ENCODE data around the gene PEPD.

DNA sequence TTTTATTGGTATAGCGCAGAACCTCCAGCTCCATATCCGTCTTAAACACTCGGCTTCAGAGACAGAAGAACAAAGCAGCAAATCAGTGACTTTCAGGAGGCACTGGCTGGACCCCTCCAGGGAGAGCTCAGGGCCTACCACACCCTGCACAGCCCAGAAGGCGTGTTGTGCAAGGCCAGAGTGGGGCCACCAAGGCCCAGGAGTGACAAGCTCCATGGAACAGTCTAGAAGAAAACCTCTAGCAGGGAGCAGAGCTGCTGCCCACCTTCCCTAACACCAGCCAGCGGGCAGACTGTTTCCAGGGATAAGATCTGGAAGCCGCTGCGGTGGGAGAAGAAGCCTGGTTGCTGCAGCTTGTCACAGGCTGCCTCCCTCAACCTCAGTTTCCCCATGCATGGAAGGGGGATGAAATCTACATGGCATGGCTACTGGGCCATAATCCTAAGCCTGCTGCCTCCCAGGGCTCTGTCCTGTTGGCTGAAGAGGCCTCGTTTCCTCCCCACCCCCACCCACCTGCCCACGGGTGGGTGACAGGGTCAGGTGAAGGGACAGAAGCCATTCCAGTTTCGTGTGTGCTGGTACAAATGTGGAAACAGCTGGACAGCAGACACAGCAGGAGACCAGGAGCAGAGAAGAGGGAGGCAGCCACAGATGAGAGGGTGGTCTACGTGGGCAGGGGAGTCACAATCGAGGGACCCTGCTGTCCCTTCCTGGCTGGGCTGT is 57.4 kb downstream of the PEPD start:
- TF ChIP-seq SMC3 (IDR thresholded peaks at IDR 0.05; ENCODE audit: borderline replicate concordance, low read length) (no peak), HDAC2 (IDR thresholded peaks at IDR 0.05) (no peak), JUNB (IDR thresholded peaks at IDR 0.05) (no peak), ZNF384 (IDR thresholded peaks at IDR 0.05; ENCODE audit: borderline replicate concordance, low read depth, low read length) (no peak), TAF1 (IDR thresholded peaks at IDR 0.05; ENCODE audit: borderline replicate concordance, low read depth, low read length) (no peak), SIN3A (IDR thresholded peaks at IDR 0.05; ENCODE audit: low read depth, low read length) (no peak), HCFC1 (IDR thresholded peaks at IDR 0.05; ENCODE audit: low read length) (no peak), EGR1 (IDR thresholded peaks at IDR 0.05; ENCODE audit: borderline replicate concordance in 1 of 2, low read depth in 2 of 2, low read length in 2 of 2) (no peak)
- TF ChIP-seq, protein P1, sequence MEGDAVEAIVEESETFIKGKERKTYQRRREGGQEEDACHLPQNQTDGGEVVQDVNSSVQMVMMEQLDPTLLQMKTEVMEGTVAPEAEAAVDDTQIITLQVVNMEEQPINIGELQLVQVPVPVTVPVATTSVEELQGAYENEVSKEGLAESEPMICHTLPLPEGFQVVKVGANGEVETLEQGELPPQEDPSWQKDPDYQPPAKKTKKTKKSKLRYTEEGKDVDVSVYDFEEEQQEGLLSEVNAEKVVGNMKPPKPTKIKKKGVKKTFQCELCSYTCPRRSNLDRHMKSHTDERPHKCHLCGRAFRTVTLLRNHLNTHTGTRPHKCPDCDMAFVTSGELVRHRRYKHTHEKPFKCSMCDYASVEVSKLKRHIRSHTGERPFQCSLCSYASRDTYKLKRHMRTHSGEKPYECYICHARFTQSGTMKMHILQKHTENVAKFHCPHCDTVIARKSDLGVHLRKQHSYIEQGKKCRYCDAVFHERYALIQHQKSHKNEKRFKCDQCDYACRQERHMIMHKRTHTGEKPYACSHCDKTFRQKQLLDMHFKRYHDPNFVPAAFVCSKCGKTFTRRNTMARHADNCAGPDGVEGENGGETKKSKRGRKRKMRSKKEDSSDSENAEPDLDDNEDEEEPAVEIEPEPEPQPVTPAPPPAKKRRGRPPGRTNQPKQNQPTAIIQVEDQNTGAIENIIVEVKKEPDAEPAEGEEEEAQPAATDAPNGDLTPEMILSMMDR (IDR thresholded peaks at IDR 0.05 in 2 of 3, conservative IDR thresholded peaks at IDR 0.05 in 1 of 3; ENCODE audit: control insufficient read depth in 2 of 3, extremely low read depth in 1 of 3, insufficient read depth in 1 of 3, low read depth in 3 of 3, low read length in 3 of 3) = no peak
- TF ChIP-seq, protein P2, sequence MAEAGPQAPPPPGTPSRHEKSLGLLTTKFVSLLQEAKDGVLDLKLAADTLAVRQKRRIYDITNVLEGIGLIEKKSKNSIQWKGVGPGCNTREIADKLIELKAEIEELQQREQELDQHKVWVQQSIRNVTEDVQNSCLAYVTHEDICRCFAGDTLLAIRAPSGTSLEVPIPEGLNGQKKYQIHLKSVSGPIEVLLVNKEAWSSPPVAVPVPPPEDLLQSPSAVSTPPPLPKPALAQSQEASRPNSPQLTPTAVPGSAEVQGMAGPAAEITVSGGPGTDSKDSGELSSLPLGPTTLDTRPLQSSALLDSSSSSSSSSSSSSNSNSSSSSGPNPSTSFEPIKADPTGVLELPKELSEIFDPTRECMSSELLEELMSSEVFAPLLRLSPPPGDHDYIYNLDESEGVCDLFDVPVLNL (IDR thresholded peaks at IDR 0.05; ENCODE audit: low read depth, low read length) = no peak
